ENCODE results near the gene L1TD1. TPM values are rescaled to one million over a fixed set of nuclear protein-coding genes. Genes with fewer than 3 reads are reported as not detected.
"Not testable (repeated sequence)": the region's sequence is repeated elsewhere in the genome, so short reads cannot be mapped to it uniquely, and the experiment has no call there.

L1TD1 gene
- total and polyA plus RNA-seq, 2 donors (not counting 3 experiments of a cell fraction or from before 2014, with no cell fraction given): 0.01 TPM; not detected in 1

GRCh38 chr1:62240651-62241370, 46.2 kb downstream of the L1TD1 start:
- Histone ChIP-seq H3K9ac (replicated peaks; ENCODE audit: extremely low read depth, insufficient read depth, low read length) (no peak overlapping the region), H3K36me3 (ENCODE audit: control insufficient read depth in 2 of 2, extremely low read depth in 1 of 2, insufficient read depth in 2 of 2, low read length in 2 of 2) (no peaks in the 10 kb centered on the region), H3K27ac (ENCODE audit: insufficient read depth, low read depth, low read length) (no peak overlapping the region), H2AFZ (ENCODE audit: low read depth, low read length) (no peak overlapping the region), H3K9me3 (replicated peaks; ENCODE audit: control insufficient read depth, insufficient read depth, low read length) (no peaks in the 10 kb centered on the region), H3K79me2 (ENCODE audit: control insufficient read depth, insufficient read depth, low read length) (no peaks in the 10 kb centered on the region), H3K27me3 (ENCODE audit: control insufficient read depth in 2 of 2, insufficient read depth in 2 of 2, low read length in 2 of 2) (no peaks in the 10 kb centered on the region), H3K9me1 (replicated peaks; ENCODE audit: control insufficient read depth, extremely low read depth, insufficient read depth, low read length) (no peaks in the 10 kb centered on the region), H3K4me2 (ENCODE audit: insufficient read depth, low read length) (no peak overlapping the region), H3K4me3 (replicated peaks in 1 of 3; ENCODE audit: insufficient read depth in 1 of 3, low read depth in 1 of 3, low read length in 3 of 3) (no peak overlapping the region), H3K4me1 (ENCODE audit: control insufficient read depth, extremely low read depth, insufficient read depth, low read length) (no peaks in the 10 kb centered on the region), H4K20me1 (replicated peaks; ENCODE audit: control insufficient read depth, extremely low read depth, insufficient read depth, low read length) (no peaks in the 10 kb centered on the region)
- BruUV-seq (replicated peaks): no TSS peak
- no peak for FAIRE-seq
- POLR2A ChIA-PET: no interaction called here
- no peak for DNase-seq (ENCODE audit: low read depth, low spot score)
- intact Hi-C loops (cut with micrococcal nuclease) (no loop called here), dilution Hi-C loops (cut with MboI; ENCODE audit: extremely low pct_ligation_motif_present, low sequenced_read_pairs) (no loop called here)
- CTCF ChIA-PET: no interaction called here
- TF ChIP-seq MYC (IDR thresholded peaks at IDR 0.05; ENCODE audit: low read depth, low read length) (no peak), JUN (IDR thresholded peaks at IDR 0.05; ENCODE audit: borderline replicate concordance, insufficient read depth, insufficient read length, low read depth) (no peak)

DNA sequence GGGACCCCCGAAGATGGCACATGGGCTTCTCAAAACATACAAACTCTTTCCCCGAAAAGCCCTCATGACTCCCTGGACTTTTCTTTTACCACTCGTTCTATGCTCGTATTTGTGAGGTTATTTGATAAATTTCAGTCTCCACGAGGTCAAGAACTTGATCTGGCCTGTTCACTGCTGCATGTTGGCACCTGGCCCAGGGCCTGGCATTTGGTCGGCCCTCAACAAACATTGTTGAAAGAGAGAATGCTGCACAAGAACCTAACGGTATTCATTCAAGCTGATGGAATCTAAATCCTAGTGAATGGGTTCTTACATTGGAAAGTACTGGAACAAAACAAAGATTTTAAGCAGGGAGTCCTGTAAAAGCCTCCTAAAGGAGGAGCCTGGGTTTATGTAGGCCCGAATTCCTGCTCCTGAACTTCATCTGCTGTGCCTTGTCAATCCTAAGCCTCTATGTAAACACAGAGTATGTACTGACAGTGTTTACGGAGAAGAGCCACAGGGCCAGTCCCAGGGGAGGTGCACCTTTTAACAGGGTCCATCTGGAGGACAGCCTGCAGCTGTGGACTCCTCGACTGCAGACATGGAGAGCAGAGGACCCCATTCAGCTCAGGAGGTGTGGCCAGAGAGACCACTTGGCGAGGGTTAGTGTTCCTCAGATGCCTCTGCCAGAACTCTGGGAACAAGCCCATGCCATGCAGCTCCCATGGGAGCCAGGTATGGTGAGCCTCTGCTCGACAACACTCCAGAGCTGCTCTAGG, 46.9 kb downstream of the L1TD1 start:
- TF ChIP-seq MAX (IDR thresholded peaks at IDR 0.05; ENCODE audit: insufficient read depth, insufficient read length): no peak
- no peak for TF ChIP-seq POLR2AphosphoS5 (IDR thresholded peaks at IDR 0.05; ENCODE audit: insufficient read depth, low read depth, low read length)
- Histone ChIP-seq H2AFZ (ENCODE audit: low read depth, low read length) (no peak overlapping the region), H3K79me2 (ENCODE audit: control insufficient read depth, insufficient read depth, low read length) (no peaks in the 10 kb centered on the region), H3K36me3 (ENCODE audit: control insufficient read depth in 2 of 2, extremely low read depth in 1 of 2, insufficient read depth in 2 of 2, low read length in 2 of 2) (no peaks in the 10 kb centered on the region), H3K27me3 (ENCODE audit: control insufficient read depth in 2 of 2, insufficient read depth in 2 of 2, low read length in 2 of 2) (no peaks in the 10 kb centered on the region), H4K20me1 (replicated peaks; ENCODE audit: control insufficient read depth, extremely low read depth, insufficient read depth, low read length) (no peaks in the 10 kb centered on the region), H3K4me2 (ENCODE audit: insufficient read depth, low read length) (no peak overlapping the region), H3K9me3 (replicated peaks; ENCODE audit: control insufficient read depth, insufficient read depth, low read length) (no peaks in the 10 kb centered on the region), H3K4me1 (ENCODE audit: control insufficient read depth, extremely low read depth, insufficient read depth, low read length) (no peaks in the 10 kb centered on the region), H3K4me3 (replicated peaks in 1 of 3; ENCODE audit: insufficient read depth in 1 of 3, low read depth in 1 of 3, low read length in 3 of 3) (no peak overlapping the region), H3K9me1 (replicated peaks; ENCODE audit: control insufficient read depth, extremely low read depth, insufficient read depth, low read length) (no peaks in the 10 kb centered on the region), H3K9ac (replicated peaks; ENCODE audit: extremely low read depth, insufficient read depth, low read length) (no peak overlapping the region), H3K27ac (ENCODE audit: insufficient read depth, low read depth, low read length) (no peak overlapping the region)
- ChIA-PET POLR2A (no interaction called here), CTCF (no interaction called here)
- FAIRE-seq (no peak), DNase-seq (ENCODE audit: low read depth, low spot score) (no peak)
- intact Hi-C loops (cut with micrococcal nuclease) (no loop called here), dilution Hi-C loops (cut with MboI; ENCODE audit: extremely low pct_ligation_motif_present, low sequenced_read_pairs) (no loop called here)
- no TSS peak for BruUV-seq (replicated peaks)

- CTCF ChIA-PET: not testable (repeated sequence)
These were observed 49.7 kb downstream of the L1TD1 start for GRCh38 chr1:62244380-62244779.

More at GRCh38 chr1:62244380-62244779, 49.7 kb downstream of the L1TD1 start:
- POLR2A ChIA-PET; H3K4me2 ChIP-seq (ENCODE audit: insufficient read depth, low read length); H3K9ac ChIP-seq (replicated peaks; ENCODE audit: extremely low read depth, insufficient read depth, low read length); H3K9me1 ChIP-seq (replicated peaks; ENCODE audit: control insufficient read depth, extremely low read depth, insufficient read depth, low read length); FAIRE-seq; H3K4me3 ChIP-seq (replicated peaks in 1 of 3; ENCODE audit: insufficient read depth in 1 of 3, low read depth in 1 of 3, low read length in 3 of 3); H3K36me3 ChIP-seq (ENCODE audit: control insufficient read depth in 2 of 2, extremely low read depth in 1 of 2, insufficient read depth in 2 of 2, low read length in 2 of 2); H3K9me3 ChIP-seq (replicated peaks; ENCODE audit: control insufficient read depth, insufficient read depth, low read length); H3K27me3 ChIP-seq (ENCODE audit: control insufficient read depth in 2 of 2, insufficient read depth in 2 of 2, low read length in 2 of 2); dilution Hi-C loops (cut with MboI; ENCODE audit: extremely low pct_ligation_motif_present, low sequenced_read_pairs); intact Hi-C loops (cut with micrococcal nuclease); H3K27ac ChIP-seq (ENCODE audit: insufficient read depth, low read depth, low read length); BruUV-seq (replicated peaks); DNase-seq (ENCODE audit: low read depth, low spot score); H4K20me1 ChIP-seq (replicated peaks; ENCODE audit: control insufficient read depth, extremely low read depth, insufficient read depth, low read length); H3K4me1 ChIP-seq (ENCODE audit: control insufficient read depth, extremely low read depth, insufficient read depth, low read length); H3K79me2 ChIP-seq (ENCODE audit: control insufficient read depth, insufficient read depth, low read length); H2AFZ ChIP-seq (ENCODE audit: low read depth, low read length): not testable (repeated sequence)
